Stimulated activated CD8-positive, alpha-beta memory T cell treated with anti-CD3 and anti-CD28 coated beads, Interleukin-12 subunit alpha, Interleukin-12 subunit beta, amount 100 ng/mL, for 1 hour (primary cell): Measurements from ENCODE around the gene PLPPR1.

ENCODE experiments used
- DNase-seq: peaks from one replicate; pipeline ENCODE4 v3.0.0-alpha.2; 2020; ENCODE audit warnings: low read depth

Gene PLPPR1

GRCh38 chr9:101047848-101048397, 19.4 kb downstream of the PLPPR1 start:
- no peak for DNase-seq

DNA sequence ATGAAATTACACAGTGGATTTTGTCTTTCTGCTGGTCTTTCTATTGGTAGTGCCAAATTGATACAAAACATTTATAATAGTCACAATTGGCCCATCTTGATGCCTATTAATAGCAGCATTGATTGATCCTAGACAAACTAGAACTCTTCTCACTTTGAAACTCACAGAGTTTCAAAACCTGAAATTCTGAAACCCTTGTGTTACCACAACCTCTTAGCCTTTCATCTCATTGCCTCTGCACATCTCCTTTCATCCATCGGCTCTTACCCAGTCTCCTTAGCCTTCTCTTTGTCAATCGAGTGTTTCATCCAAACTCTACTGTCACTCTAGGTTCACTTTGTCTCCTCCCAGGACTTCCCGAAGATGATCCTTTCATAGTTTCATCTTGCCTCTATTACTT, 22.1 kb downstream of the PLPPR1 start:
- DNase-seq: no peak

DNA sequence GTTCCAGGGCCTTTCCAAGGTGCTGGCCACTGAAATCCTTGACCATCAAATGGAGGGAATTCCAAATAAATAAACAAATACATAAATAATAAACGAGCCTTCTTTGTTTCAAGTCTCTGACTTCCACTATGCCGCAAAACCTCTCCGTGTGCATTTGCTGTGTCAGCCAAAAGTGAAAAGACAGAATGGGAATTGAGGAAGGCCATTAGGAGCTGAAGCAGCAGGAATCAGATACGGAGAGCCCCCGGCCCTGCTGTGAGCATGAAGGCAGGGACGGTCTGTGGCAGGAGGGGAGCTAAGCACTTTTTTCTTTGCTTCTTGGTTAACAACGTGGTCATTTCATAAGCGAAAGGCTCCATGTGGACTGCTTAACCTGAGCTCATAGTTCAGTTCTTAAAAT, 26.1 kb downstream of the PLPPR1 start:
- no peak for DNase-seq

DNA sequence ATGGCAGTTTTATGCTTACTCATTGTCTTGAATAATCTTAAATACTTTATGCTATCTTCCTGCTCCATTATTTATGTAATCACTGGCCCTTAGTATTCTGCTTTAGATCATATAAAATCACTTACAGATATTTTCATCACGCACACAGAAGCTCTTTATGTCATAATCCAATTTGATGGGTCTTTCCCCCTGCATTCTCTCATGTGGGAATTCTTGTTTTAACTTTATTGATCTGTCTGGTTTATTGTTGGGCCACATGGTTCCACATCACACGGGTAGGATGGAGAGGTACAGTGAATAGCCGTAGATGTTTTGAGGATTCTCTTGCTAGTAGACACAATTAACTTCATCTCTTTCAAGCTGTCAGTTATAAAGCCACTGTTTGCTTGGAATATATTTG, 27.0 kb downstream of the PLPPR1 start:
- DNase-seq: no peak

DNA sequence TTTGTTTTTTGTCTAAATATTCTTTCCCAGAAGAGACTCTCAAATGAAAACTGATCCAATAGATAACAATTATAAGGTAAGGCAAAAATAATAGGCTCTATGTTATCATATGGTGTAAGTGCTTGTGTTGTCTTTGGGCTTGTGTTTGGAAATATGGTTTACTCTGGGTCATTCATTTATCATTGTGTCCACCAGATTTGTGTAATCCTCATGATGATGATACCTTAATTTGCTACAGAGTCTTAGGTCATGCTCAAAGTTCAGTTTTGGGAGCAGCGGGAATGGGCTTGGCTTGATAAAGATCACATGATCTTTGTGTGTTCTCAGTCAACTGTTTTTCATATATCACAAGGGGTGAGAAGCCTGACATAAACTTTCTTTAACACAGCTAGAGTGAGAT, 34.2 kb downstream of the PLPPR1 start:
- DNase-seq: no peak

- DNase-seq: no peak
Observed at GRCh38 chr9:101063192-101063591, 34.7 kb downstream of the PLPPR1 start.

GRCh38 chr9:101064206-101064605, 35.7 kb downstream of the PLPPR1 start:
- no peak for DNase-seq

DNA sequence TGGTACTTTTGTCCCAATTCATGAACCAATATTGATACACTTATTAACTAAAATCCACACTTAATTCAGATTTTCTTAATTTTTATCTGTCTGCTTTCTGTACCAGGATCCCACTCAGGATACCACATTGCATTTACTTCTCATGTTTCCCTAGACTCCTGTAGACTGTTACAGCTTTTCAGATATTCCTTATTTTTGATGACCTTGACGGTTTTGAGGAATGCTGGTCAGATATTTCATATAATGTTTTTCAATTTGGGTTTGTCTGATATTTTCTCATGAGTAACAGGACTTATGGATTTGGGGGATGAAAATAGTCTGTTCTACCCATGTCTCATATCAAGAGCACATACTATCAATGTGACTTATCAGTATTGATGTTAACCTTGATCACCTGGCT, 37.4 kb downstream of the PLPPR1 start:
- no peak for DNase-seq

DNA sequence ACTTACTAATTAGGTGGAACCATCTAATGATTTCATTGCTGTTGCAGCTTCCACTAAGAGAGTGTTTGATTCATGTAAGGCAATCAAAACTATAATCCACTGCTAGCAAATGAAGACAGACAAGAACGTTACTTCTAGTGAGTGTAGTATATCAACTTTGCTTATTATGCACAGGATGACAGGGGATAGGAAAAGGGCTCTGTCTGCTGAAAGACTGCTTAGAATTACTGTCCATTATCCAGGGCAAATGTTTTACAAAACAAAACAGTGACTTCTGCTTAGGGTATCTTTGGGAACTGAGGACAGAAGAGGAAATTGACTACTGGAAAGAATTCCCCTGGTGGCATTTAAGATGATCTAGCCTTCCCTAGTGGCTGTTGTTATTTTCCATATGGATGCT, 40.2 kb downstream of the PLPPR1 start:
- DNase-seq: no peak

DNA sequence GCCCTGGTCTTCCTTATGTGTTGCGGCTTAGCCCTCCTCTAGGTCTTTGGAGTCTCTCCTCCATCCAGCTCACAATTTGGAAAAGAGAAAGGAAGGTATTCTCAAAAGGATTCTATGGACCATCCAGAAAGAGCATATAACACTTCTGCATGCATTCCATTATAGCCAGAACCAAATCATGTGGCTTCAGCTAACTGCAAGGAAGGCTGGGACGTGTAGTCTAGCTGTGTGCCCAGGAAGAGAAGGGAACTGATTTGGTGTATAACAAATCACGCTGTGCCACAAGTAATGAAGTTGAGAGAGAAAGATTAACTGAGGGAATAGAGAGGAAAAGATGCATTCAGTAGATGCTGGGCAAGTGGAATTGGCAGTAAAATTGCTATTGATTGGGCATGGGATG, 43.7 kb downstream of the PLPPR1 start:
- no peak for DNase-seq

GRCh38 chr9:101073122-101073521, 44.6 kb downstream of the PLPPR1 start:
- DNase-seq: no peak

DNA sequence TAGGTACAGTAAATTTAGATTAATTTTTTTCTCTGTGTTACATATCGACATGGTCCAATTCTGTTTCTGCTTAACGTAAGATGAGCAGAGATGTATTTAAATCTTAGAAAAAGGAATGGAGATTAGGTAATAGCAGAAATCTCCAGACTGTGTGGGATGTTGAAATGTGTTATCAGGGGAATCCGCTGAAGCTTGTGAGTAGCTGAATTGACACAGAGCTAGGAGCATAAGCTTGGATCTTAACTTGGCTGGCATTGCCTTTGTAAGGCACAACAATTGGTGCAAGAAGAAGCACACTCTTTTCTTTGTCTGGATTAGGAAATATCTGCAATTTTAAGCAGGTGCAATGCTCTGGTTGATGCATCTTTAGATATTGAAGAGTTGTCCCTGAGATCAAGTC, 53.1 kb downstream of the PLPPR1 start:
- no peak for DNase-seq

DNA sequence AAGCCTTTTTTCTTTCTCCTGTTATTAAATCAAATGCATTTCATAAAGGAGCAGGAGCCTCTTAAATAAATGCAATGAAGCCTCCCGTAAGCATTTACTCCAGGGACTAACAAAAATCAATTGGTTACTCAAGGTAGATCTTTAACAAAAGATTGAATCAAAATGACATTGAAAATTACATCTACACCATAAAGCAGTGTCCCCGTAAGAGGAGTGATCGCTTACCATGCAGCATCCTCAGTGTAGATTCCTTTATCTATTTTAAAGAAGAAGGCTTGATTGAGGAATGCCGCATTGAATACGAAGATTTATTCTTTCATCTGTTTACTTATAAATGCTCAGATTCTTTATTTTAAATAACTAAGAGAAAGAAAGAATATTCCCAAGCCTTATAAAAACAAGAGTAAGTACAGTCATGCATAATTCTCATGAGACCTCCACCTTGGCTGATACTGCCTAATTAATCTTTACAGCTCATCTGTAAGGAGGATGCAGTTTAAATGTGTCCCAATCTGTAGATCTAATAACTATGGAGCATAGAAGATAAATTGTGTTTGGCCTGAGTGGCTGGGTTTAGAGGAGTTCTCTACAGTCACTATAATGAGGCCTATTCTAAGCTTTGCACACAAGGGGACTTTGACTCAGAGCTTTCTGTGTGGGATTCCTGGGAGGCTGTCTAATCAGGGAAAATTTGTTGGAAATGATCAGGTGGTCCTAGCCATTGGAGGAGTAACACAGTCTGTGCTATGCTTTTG, 55.1 kb downstream of the PLPPR1 start:
- no peak for DNase-seq

DNA sequence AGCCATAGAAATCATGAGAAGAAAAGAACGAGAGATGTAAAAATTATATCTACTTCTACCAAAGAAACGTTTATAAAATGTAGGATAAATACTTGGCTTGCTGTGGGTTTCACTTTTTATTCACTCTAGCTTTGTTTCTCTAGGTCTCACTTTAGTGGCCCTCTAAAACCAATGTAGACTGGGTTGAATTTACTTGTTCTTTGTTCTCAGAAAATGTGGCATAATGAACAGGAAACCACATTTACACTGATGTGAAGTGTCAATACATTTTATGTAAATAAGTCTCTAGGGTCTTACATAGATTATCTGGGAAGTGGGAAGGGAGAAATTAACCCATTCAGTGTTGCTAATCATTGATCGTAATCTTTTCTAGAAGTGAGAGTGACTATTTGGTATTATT, 58.9 kb downstream of the PLPPR1 start:
- DNase-seq: no peak

- no peak for DNase-seq
Observed at GRCh38 chr9:101092922-101093321, 64.4 kb downstream of the PLPPR1 start.

DNA sequence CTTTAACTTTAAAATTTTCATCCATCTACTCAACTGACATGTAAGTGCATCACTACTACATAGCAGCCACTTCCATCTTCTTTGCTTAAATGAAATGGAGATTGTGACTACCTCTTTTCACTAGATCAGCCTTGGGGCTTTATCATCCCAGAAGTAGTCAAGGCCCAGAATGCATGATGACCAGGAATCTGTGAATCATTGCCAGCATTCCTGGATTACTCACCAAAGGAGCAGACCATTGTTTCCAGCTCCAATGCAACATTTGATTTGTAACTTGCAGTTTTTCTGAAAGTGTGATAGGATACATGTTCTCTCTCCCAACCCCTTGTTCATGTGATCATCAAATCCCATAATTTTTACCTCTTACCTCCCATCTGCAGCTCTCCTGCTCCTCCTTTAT, 65.1 kb downstream of the PLPPR1 start:
- DNase-seq: no peak

DNA sequence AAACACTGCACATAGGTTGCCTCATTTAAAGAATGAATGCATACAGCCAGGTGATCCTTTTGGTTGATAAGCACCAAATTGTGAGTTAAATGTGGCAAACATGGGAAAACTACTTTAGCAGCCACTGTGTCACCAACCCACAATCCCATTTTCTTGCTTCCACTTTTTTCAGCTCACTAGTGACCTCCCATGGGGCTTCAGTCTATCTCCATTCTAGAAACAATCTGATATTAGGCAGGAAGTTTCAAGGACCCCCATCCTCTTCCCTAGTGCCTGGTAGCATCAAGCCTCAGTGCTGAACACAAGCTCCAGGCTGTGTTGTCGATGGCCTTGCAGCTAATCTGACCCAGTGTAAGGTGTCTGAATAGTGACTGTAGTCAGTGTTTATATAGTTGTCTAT, 66.2 kb downstream of the PLPPR1 start:
- DNase-seq: no peak

GRCh38 chr9:101097210-101097609, 68.7 kb downstream of the PLPPR1 start:
- DNase-seq: no peak

GRCh38 chr9:101098392-101098791, 69.9 kb downstream of the PLPPR1 start:
- DNase-seq: no peak

- no peak for DNase-seq
Observed at GRCh38 chr9:101114317-101114716, 85.8 kb downstream of the PLPPR1 start.

DNA sequence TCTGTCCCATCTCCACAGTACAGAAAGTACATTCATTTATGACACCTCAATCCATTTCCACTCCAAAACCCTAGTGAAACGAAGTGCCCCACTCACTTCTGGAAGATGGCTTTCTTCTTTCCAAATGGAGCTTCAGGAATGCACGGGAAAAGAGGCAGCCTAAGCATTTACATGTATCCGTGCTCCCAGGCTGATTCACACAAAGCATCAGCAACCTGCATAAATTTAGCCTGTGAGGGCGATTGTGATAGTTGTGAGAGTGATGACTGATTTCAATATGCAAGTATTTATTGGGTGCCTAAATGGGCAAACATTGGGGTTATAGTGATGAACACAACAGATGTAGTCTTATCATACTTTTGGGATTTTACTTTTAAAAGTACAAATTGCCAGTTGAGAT, 86.6 kb downstream of the PLPPR1 start:
- no peak for DNase-seq

DNA sequence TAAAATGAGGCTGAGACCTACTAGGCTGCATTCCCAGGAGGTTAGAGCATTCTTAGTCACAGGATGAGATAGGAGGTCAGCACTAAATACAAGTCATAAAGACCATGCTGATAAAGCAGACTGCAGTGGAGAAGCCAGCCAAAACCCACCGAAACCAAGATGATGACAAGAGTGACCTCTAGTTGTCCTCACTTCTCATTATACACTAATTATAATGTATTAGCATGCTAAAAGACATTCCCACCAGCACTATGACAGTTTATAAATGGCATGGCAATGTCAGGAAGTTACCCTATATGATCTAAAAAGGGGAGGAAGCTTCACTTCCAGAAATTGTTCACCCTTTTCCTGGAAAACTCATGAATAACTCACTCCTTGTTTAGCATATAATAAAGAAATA, 88.6 kb downstream of the PLPPR1 start:
- DNase-seq: no peak

GRCh38 chr9:101119206-101119819, 90.8 kb downstream of the PLPPR1 start:
- DNase-seq: no peak
